Measurements from ENCODE around the gene LSM10.
A peak's percentile ranks its signal among the peaks of the same experiment; 100 is the strongest.

LSM10 gene

DNA sequence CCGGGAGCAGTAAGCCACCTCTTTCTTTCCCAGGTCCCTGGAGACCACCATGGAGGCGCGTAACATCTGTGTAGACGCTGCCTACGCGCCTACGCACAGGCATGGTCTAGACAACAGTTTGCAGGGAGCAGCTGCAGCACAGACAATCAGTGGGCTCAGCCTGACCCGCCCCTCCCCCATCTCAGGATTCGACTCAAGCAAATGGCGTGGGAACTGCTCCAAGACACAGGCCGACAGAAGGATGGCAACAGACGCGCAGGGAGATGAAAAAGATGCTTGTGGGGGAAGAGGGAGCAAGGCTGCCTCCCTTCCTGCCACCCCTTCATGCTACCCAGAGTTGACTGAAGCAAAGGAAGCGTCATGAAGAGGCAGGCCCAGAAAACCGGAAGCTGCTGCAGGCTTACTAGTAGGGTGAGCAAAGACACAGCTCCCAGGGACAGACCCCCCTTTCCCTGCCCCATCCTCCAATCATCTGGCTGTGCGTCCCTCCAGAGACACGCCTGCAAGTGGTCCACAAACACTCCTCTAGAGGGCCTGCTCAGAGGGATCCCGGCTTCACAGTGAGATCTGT lies 31.5 kb downstream of the LSM10 start:
- H3K79me2 ChIP-seq (ENCODE audit: insufficient read depth, low read length) = peaks cover 27% of the 10 kb centered on the region
- H3K9ac ChIP-seq (ENCODE audit: low read depth, low read length, poor library complexity, severe bottlenecking) = no peak overlapping the region

DNA sequence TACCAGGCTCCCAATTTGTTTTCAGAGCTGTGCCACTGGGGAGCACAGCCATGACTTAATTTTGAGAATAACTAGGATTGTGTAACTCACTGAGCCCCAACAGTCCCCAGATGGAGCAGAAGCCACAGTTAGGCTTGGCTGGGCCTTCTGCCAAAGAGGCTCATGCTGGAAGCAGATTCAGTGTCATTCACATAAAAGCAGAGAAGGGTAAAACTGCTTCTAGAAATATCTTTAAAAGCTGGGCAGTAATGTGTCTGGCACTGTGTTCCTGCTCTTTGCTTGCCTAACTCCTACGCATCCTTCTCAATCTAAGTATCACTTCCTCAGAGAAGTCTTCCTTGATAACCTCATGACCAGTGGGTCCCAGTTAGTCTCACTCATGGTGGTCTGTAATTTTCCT lies 32.3 kb downstream of the LSM10 start:
- no peak overlapping the region for H3K9ac ChIP-seq (ENCODE audit: low read depth, low read length, poor library complexity, severe bottlenecking)
- H3K36me3 ChIP-seq (ENCODE audit: insufficient read depth, low read length) = peaks cover 18% of the 10 kb centered on the region; the same call in 1 of the 2 replicates
- no peak for TF ChIP-seq EZH2phosphoT487 (IDR thresholded peaks at IDR 0.05; ENCODE audit: borderline replicate concordance)
- TF ChIP-seq, protein P1, sequence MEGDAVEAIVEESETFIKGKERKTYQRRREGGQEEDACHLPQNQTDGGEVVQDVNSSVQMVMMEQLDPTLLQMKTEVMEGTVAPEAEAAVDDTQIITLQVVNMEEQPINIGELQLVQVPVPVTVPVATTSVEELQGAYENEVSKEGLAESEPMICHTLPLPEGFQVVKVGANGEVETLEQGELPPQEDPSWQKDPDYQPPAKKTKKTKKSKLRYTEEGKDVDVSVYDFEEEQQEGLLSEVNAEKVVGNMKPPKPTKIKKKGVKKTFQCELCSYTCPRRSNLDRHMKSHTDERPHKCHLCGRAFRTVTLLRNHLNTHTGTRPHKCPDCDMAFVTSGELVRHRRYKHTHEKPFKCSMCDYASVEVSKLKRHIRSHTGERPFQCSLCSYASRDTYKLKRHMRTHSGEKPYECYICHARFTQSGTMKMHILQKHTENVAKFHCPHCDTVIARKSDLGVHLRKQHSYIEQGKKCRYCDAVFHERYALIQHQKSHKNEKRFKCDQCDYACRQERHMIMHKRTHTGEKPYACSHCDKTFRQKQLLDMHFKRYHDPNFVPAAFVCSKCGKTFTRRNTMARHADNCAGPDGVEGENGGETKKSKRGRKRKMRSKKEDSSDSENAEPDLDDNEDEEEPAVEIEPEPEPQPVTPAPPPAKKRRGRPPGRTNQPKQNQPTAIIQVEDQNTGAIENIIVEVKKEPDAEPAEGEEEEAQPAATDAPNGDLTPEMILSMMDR (conservative IDR thresholded peaks at IDR 0.05; ENCODE audit: low read length) = no peak
- H3F3A ChIP-seq (ENCODE audit: low read depth) = no peaks in the 10 kb centered on the region
- H3K9me3 ChIP-seq (ENCODE audit: insufficient read depth, low read depth, low read length) = no peaks in the 10 kb centered on the region
- peaks cover 2% of the 10 kb centered on the region for H4K20me1 ChIP-seq (ENCODE audit: insufficient read depth, low read length, poor library complexity, severe bottlenecking)
- H3K9me2 ChIP-seq (replicated peaks; ENCODE audit: low read depth, low read length) = no peaks in the 10 kb centered on the region
- H3K4me1 ChIP-seq (ENCODE audit: insufficient read depth, low read length, poor library complexity, severe bottlenecking) = peaks cover 14% of the 10 kb centered on the region
- peak overlapping the region; percentile 50 for H3K4me2 ChIP-seq (ENCODE audit: low read depth, low read length, poor library complexity, severe bottlenecking)
- H3K79me2 ChIP-seq (ENCODE audit: insufficient read depth, low read length) = peaks cover 22% of the 10 kb centered on the region
- H3K4me3 ChIP-seq (ENCODE audit: low read length, poor library complexity, severe bottlenecking) = no peak overlapping the region
- no peak overlapping the region for H2AFZ ChIP-seq (ENCODE audit: low read length)
- no peaks in the 10 kb centered on the region for H3K27me3 ChIP-seq (ENCODE audit: insufficient read depth, low read length, poor library complexity, severe bottlenecking)

More for the DNA sequence above, 31.5 kb downstream of the LSM10 start:
- peaks cover 14% of the 10 kb centered on the region for H3K4me1 ChIP-seq (ENCODE audit: insufficient read depth, low read length, poor library complexity, severe bottlenecking)
- H3F3A ChIP-seq (ENCODE audit: low read depth) = no peaks in the 10 kb centered on the region
- peak overlapping the region; percentile 50 for H3K4me2 ChIP-seq (ENCODE audit: low read depth, low read length, poor library complexity, severe bottlenecking)
- no peaks in the 10 kb centered on the region for H3K27me3 ChIP-seq (ENCODE audit: insufficient read depth, low read length, poor library complexity, severe bottlenecking)
- no peak overlapping the region for H2AFZ ChIP-seq (ENCODE audit: low read length)
- H4K20me1 ChIP-seq (ENCODE audit: insufficient read depth, low read length, poor library complexity, severe bottlenecking) = no peaks in the 10 kb centered on the region
- H3K9me2 ChIP-seq (replicated peaks; ENCODE audit: low read depth, low read length) = no peaks in the 10 kb centered on the region
- H3K9me3 ChIP-seq (ENCODE audit: insufficient read depth, low read depth, low read length) = no peaks in the 10 kb centered on the region
- TF ChIP-seq EZH2phosphoT487 (IDR thresholded peaks at IDR 0.05; ENCODE audit: borderline replicate concordance) = no peak
- TF ChIP-seq, protein P1 (conservative IDR thresholded peaks at IDR 0.05; ENCODE audit: low read length) = peak; percentile 31; the same call in 1 of the 2 replicates
- H3K4me3 ChIP-seq (ENCODE audit: low read length, poor library complexity, severe bottlenecking) = peak overlapping the region; percentile 24
- H3K36me3 ChIP-seq (ENCODE audit: insufficient read depth, low read length) = peaks cover 13% of the 10 kb centered on the region; the same call in 1 of the 2 replicates

DNA sequence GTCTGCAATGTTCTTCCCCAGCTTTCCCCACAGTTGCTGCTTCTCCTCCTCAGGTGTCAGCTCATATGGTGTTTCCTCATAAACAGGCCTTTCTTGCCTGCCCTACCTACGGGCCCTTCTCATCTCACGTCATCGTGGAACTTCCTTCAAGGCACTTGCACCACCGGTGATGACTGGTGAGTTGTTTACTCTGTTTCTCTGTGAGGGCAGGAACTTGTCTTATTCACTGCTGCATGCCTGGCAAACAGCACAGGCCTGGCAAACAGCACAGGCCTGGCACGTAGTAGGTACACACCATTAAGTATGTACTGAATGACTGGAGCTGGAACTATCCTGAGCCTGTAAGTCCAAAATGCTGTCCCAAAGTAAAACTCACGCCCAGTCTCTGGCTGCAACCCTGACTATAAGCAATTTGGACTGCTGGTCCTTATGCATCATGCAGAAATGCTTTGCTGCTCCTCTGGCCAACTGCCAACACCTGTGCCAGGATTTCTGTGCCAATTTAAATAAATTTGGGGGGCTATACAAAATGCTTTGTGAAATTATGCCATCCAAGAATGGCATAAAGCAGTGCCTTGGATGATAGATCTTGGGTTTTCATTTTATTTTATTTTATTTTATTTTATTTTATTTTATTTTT lies 37.7 kb downstream of the LSM10 start:
- Histone ChIP-seq H3K4me2 (ENCODE audit: low read depth, low read length, poor library complexity, severe bottlenecking) (no peak overlapping the region), H3K27me3 (ENCODE audit: insufficient read depth, low read length, poor library complexity, severe bottlenecking) (no peaks in the 10 kb centered on the region), H3K4me3 (ENCODE audit: low read length, poor library complexity, severe bottlenecking) (no peak overlapping the region), H4K20me1 (ENCODE audit: insufficient read depth, low read length, poor library complexity, severe bottlenecking) (peaks cover 2% of the 10 kb centered on the region), H3K9me2 (replicated peaks; ENCODE audit: low read depth, low read length) (no peaks in the 10 kb centered on the region), H2AFZ (ENCODE audit: low read length) (no peak overlapping the region), H3K9me3 (ENCODE audit: insufficient read depth, low read depth, low read length) (no peaks in the 10 kb centered on the region), H3F3A (ENCODE audit: low read depth) (no peaks in the 10 kb centered on the region), H3K79me2 (ENCODE audit: insufficient read depth, low read length) (no peaks in the 10 kb centered on the region), H3K36me3 (ENCODE audit: insufficient read depth, low read length) (peaks cover 38% of the 10 kb centered on the region; the same call in 1 of the 2 replicates), H3K4me1 (ENCODE audit: insufficient read depth, low read length, poor library complexity, severe bottlenecking) (no peaks in the 10 kb centered on the region), H3K9ac (ENCODE audit: low read depth, low read length, poor library complexity, severe bottlenecking) (no peak overlapping the region)
- TF ChIP-seq, protein P1 (conservative IDR thresholded peaks at IDR 0.05; ENCODE audit: low read length) = no peak
- TF ChIP-seq EZH2phosphoT487 (IDR thresholded peaks at IDR 0.05; ENCODE audit: borderline replicate concordance) = no peak

Measured in Loucy (cell line).